Measurements from ENCODE around the gene TMEM217. TPM values are rescaled to one million over a fixed set of nuclear protein-coding genes. Genes with fewer than 3 reads are reported as not detected.

TMEM217 gene
- polyA plus RNA-seq, 3 donors: 0.09 to 0.29 TPM; not detected in 1

DNA sequence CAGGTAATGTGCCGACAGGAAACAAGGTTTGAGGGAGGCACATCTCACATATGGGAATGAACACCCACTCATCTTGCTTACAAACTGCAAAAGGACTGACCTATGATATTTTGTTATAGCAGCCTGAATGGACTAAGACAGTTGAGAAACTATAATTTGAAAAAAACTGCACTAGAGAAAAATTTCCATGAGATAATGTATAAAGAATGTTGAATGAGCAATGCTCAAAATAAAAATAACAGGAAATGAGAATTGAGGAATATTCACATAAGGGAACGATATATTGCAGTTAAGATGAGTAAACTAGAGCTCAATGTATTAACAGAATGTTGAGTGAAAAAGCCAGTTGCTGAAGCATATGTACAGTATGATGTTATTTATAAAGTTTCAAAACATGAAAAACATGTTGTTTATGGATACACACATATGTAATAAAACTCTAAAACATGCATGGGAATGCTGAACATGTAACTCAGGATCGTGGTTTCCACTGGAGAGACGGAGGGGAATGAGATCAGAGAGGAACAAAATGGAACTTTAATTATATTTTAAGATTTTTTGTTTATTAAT lies 6.6 kb downstream of the TMEM217 start:
- Mint-ChIP-seq H3K27me3 (ENCODE audit: low read depth in 3 of 3) (peaks cover 0 to 3% (median 1%) of the 10 kb centered on the region in 3 donors), H3K36me3 (no peaks in the 10 kb centered on the region), H3K4me3 (no peak overlapping the region), H3K27ac (no peak overlapping the region), H3K4me1 (peaks cover 4% of the 10 kb centered on the region), H3K9me3 (peaks cover 0 to 1% (median 0%) of the 10 kb centered on the region in 7 donors)
- no peaks in the 10 kb centered on the region for H3K4me1 ChIP-seq (ENCODE audit: control insufficient read depth in 1 of 2, insufficient read depth in 2 of 2, low read length in 2 of 2)
- H3K79me2 ChIP-seq (ENCODE audit: insufficient read depth, low read length): no peaks in the 10 kb centered on the region
- H3K27me3 ChIP-seq (ENCODE audit: control insufficient read depth in 2 of 2, insufficient read depth in 2 of 2, low read length in 2 of 2): no peaks in the 10 kb centered on the region
- no peak overlapping the region for H3K4me2 ChIP-seq (replicated peaks; ENCODE audit: extremely low read depth, low read length, poor library complexity, severe bottlenecking)
- WGBS (ENCODE audit: insufficient coverage): 0% methylated on average over 1 of the region's 4 CpGs
- H3K9ac ChIP-seq (ENCODE audit: insufficient read depth, low read length, poor library complexity, severe bottlenecking): no peak overlapping the region
- no peak for DNase-seq
- no peaks in the 10 kb centered on the region for H4K20me1 ChIP-seq (ENCODE audit: insufficient read depth, low read length)
- no peak overlapping the region for H2AFZ ChIP-seq (ENCODE audit: insufficient read depth, low read depth, low read length, poor library complexity, severe bottlenecking)
- no peaks in the 10 kb centered on the region for H3K36me3 ChIP-seq (replicated peaks in 1 of 2; ENCODE audit: control insufficient read depth in 1 of 2, insufficient read depth in 2 of 2, low read length in 2 of 2)
- no peaks in the 10 kb centered on the region for H3K9me3 ChIP-seq (replicated peaks in 1 of 2; ENCODE audit: control insufficient read depth in 1 of 2, insufficient read depth in 1 of 2, low read length in 2 of 2)
- TF ChIP-seq, protein P1, sequence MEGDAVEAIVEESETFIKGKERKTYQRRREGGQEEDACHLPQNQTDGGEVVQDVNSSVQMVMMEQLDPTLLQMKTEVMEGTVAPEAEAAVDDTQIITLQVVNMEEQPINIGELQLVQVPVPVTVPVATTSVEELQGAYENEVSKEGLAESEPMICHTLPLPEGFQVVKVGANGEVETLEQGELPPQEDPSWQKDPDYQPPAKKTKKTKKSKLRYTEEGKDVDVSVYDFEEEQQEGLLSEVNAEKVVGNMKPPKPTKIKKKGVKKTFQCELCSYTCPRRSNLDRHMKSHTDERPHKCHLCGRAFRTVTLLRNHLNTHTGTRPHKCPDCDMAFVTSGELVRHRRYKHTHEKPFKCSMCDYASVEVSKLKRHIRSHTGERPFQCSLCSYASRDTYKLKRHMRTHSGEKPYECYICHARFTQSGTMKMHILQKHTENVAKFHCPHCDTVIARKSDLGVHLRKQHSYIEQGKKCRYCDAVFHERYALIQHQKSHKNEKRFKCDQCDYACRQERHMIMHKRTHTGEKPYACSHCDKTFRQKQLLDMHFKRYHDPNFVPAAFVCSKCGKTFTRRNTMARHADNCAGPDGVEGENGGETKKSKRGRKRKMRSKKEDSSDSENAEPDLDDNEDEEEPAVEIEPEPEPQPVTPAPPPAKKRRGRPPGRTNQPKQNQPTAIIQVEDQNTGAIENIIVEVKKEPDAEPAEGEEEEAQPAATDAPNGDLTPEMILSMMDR (IDR thresholded peaks at IDR 0.05): no peak
- no peak overlapping the region for H3K27ac ChIP-seq (ENCODE audit: low read depth in 1 of 2, low read length in 2 of 2)
- H3K4me3 ChIP-seq (replicated peaks in 1 of 3; ENCODE audit: low read depth in 2 of 3, low read length in 3 of 3): no peak overlapping the region
- intact Hi-C loops (cut with micrococcal nuclease): no loop called here

DNA sequence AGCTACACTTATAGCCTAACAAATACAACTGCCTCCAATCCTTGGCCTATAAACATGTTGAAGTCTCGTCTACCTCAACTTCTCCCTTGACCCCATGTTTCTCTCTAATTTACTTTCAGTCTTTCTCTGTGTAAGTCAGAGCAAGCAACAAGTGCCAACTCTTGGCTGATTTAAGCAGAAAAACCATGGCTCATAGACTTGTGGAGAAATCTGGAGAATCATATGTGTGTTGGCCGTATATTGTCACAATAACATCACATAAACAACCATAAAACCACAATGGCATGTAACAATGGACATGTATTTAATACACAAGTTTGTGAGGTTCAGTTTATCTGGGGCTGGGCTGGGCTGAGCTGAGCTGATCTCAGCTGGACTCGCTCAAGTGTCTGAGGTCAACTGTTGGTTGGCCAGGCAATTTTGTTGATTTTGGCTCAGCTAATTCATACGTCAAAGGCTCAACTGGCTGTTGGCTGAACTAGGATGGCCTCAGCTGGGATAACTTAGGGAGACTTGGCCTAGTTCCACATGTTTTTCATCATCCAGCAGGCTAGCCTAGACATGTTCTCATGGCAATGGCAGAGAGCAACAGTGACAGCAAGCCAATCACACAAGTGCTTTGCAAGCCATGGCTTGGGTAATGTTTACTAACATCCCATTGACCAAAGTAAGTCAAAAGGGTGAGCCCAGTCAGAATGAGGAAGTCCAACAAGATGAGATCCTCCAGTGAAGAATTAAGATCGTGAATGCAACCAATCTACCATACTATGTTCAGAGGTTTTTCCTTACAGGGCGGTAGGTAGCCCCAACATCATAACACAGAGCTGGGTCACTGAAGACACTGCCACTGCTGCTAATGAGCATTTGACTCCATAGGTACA lies 13.3 kb downstream of the TMEM217 start:
- TF ChIP-seq, protein P1 (IDR thresholded peaks at IDR 0.05): no peak
- peak; percentile 25 to 42 (median 33) for DNase-seq
- no peak overlapping the region for H3K27ac ChIP-seq (ENCODE audit: low read depth in 1 of 2, low read length in 2 of 2)
- H3K9ac ChIP-seq (ENCODE audit: insufficient read depth, low read length, poor library complexity, severe bottlenecking): no peak overlapping the region
- no peak overlapping the region for H2AFZ ChIP-seq (ENCODE audit: insufficient read depth, low read depth, low read length, poor library complexity, severe bottlenecking)
- intact Hi-C loops (cut with micrococcal nuclease): loop anchor here in 1 of 2 donors (5.0 kb wide), 1 partner anchor 282 kb away; no protein-coding TSS in a partner anchor
- peaks cover 0 to 4% of the 10 kb centered on the region in 2 donors for H3K36me3 Mint-ChIP-seq
- H3K36me3 ChIP-seq (replicated peaks in 1 of 2; ENCODE audit: control insufficient read depth in 1 of 2, insufficient read depth in 2 of 2, low read length in 2 of 2): no peaks in the 10 kb centered on the region
- H3K9me3 ChIP-seq (replicated peaks in 1 of 2; ENCODE audit: control insufficient read depth in 1 of 2, insufficient read depth in 1 of 2, low read length in 2 of 2): no peaks in the 10 kb centered on the region
- no peak overlapping the region for H3K4me3 ChIP-seq (replicated peaks in 1 of 3; ENCODE audit: low read depth in 2 of 3, low read length in 3 of 3)
- H3K27me3 Mint-ChIP-seq (ENCODE audit: low read depth in 3 of 3): peaks cover 0 to 2% (median 0%) of the 10 kb centered on the region in 3 donors
- H3K4me1 Mint-ChIP-seq: peaks cover 20% of the 10 kb centered on the region
- WGBS (ENCODE audit: insufficient coverage): 100% methylated on average over 3 of the region's 6 CpGs
- no peak overlapping the region for H3K4me2 ChIP-seq (replicated peaks; ENCODE audit: extremely low read depth, low read length, poor library complexity, severe bottlenecking)
- peaks cover 14 to 18% of the 10 kb centered on the region in 2 donors for H3K4me1 ChIP-seq (ENCODE audit: control insufficient read depth in 1 of 2, insufficient read depth in 2 of 2, low read length in 2 of 2)
- peak overlapping the region in 4 of 7 donors; percentile 15 to 53 (median 22) for H3K27ac Mint-ChIP-seq
- H3K27me3 ChIP-seq (ENCODE audit: control insufficient read depth in 2 of 2, insufficient read depth in 2 of 2, low read length in 2 of 2): no peaks in the 10 kb centered on the region
- H3K9me3 Mint-ChIP-seq: peaks cover 0 to 3% (median 0%) of the 10 kb centered on the region in 7 donors
- no peak overlapping the region for H3K4me3 Mint-ChIP-seq
- H3K79me2 ChIP-seq (ENCODE audit: insufficient read depth, low read length): no peaks in the 10 kb centered on the region
- no peaks in the 10 kb centered on the region for H4K20me1 ChIP-seq (ENCODE audit: insufficient read depth, low read length)

Data from CD14-positive monocyte (primary cell).